Type B pancreatic cell (in vitro differentiated cells): ENCODE measurements around the gene API5. TPM values are rescaled to one million over a fixed set of nuclear protein-coding genes. Genes with fewer than 3 reads are reported as not detected.

Source experiments
- DNase-seq: peaks from one replicate; pipeline ENCODE4 v3.0.0; 2021; ENCODE audit warnings: mixed read lengths; ENCODE audit not compliant: unreplicated experiment; ENCODE audit errors: extremely low spot score
- H3K27ac Mint-ChIP-seq: 2 replicates; pipeline ENCODE4 v1.8.0; 2021; ENCODE audit warnings: mild to moderate bottlenecking, mixed read lengths
- H3K27me3 Mint-ChIP-seq: 2 replicates; pipeline ENCODE4 v1.8.0; 2021; ENCODE audit warnings: mixed read lengths
- H3K36me3 Mint-ChIP-seq: 2 replicates; pipeline ENCODE4 v1.8.0; 2021; ENCODE audit warnings: mixed read lengths
- H3K4me1 Mint-ChIP-seq: one replicate; pipeline ENCODE4 v1.8.0; 2021; ENCODE audit warnings: mixed read lengths; ENCODE audit not compliant: unreplicated experiment
- H3K4me3 Mint-ChIP-seq: 2 replicates; pipeline ENCODE4 v1.8.0; 2021; ENCODE audit warnings: mild to moderate bottlenecking, mixed read lengths
- H3K9me3 Mint-ChIP-seq: 2 replicates; pipeline ENCODE4 v1.8.0; 2021; ENCODE audit warnings: mixed read lengths
- CTCF ChIP-seq: fragments of 200-600 bp; sonication (generic); conservative IDR thresholded peaks from 2 replicates; pipeline ENCODE4 v1.5.0; 2021; ENCODE audit warnings: antibody characterized with exemption, mild to moderate bottlenecking
- total RNA-seq: library from RNA; stranded (reverse); gene quantifications from 2 replicates; pipeline ENCODE4 v1.2.1, GENCODE V29; 2021; ENCODE audit warnings: low replicate concordance

API5 gene
- total RNA-seq, 1 donor from 2014 or later, result 106 TPM

DNA sequence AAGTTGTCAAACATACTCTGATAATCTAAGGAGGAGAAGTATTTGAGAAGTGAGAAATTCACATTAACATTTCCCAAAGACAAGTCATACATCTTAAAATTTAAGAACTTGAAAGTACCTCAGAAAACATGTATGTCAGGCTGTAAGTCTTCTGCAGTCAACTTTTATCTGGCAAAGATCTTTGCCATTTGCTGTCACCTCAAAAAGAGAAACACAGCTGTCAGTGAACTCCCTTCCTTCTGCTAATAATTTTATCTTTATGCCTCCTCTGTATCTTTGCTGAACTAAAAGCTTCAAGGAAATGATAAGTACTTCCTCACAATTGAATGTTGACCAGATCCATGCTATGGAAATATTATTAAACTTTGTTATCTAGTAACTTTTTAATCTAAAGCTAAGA, 65.6 kb downstream of the API5 start:
- H3K4me1 Mint-ChIP-seq, result peaks cover 11% of the 10 kb centered on the region
- DNase-seq, result no peak
- no peak overlapping the region for H3K4me3 Mint-ChIP-seq
- no peaks in the 10 kb centered on the region for H3K9me3 Mint-ChIP-seq
- TF ChIP-seq CTCF, result no peak
- no peaks in the 10 kb centered on the region for H3K27me3 Mint-ChIP-seq
- H3K27ac Mint-ChIP-seq, result no peak overlapping the region
- H3K36me3 Mint-ChIP-seq, result peaks cover 15% of the 10 kb centered on the region

DNA sequence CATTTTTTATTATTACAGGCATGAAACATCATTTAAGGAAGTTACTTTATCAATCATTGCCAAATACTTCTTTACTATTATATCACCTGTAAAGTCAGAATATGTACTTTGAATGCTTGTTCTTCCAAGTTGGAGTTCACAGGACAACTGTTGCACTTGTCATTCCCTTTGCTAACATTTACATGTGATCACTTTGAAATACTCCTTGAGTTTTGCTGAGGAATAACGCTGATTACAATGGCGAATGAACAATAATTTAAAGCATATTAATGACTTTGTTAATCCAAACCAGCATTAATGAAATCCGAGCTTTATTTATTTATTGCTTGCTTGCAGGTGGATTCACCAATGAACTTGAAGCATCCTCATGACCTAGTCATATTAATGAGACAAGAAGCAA, 67.1 kb downstream of the API5 start:
- Mint-ChIP-seq H3K9me3 (no peaks in the 10 kb centered on the region), H3K4me1 (peaks cover 11% of the 10 kb centered on the region), H3K27me3 (no peaks in the 10 kb centered on the region), H3K4me3 (no peak overlapping the region), H3K36me3 (peaks cover 12% of the 10 kb centered on the region), H3K27ac (no peak overlapping the region)
- DNase-seq, result no peak
- no peak for TF ChIP-seq CTCF

GRCh38 chr11:43381802-43382201, 70.0 kb downstream of the API5 start:
- Mint-ChIP-seq H3K36me3 (peaks cover 12% of the 10 kb centered on the region), H3K4me1 (peaks cover 5% of the 10 kb centered on the region), H3K27me3 (no peaks in the 10 kb centered on the region), H3K4me3 (no peak overlapping the region), H3K27ac (no peak overlapping the region), H3K9me3 (no peaks in the 10 kb centered on the region)
- no peak for DNase-seq
- no peak for TF ChIP-seq CTCF

GRCh38 chr11:43382614-43383013, 70.8 kb downstream of the API5 start:
- TF ChIP-seq CTCF, result no peak
- Mint-ChIP-seq H3K4me3 (no peak overlapping the region), H3K4me1 (peaks cover under 1% of the 10 kb centered on the region), H3K27ac (no peak overlapping the region), H3K27me3 (no peaks in the 10 kb centered on the region), H3K9me3 (no peaks in the 10 kb centered on the region), H3K36me3 (peaks cover 13% of the 10 kb centered on the region)
- no peak for DNase-seq

GRCh38 chr11:43384393-43384792, 72.6 kb downstream of the API5 start:
- TF ChIP-seq CTCF, result no peak
- H3K36me3 Mint-ChIP-seq, result peaks cover 21% of the 10 kb centered on the region
- DNase-seq, result no peak
- no peaks in the 10 kb centered on the region for H3K27me3 Mint-ChIP-seq
- no peaks in the 10 kb centered on the region for H3K9me3 Mint-ChIP-seq
- H3K4me3 Mint-ChIP-seq, result no peak overlapping the region
- no peak overlapping the region for H3K27ac Mint-ChIP-seq
- H3K4me1 Mint-ChIP-seq, result no peaks in the 10 kb centered on the region

DNA sequence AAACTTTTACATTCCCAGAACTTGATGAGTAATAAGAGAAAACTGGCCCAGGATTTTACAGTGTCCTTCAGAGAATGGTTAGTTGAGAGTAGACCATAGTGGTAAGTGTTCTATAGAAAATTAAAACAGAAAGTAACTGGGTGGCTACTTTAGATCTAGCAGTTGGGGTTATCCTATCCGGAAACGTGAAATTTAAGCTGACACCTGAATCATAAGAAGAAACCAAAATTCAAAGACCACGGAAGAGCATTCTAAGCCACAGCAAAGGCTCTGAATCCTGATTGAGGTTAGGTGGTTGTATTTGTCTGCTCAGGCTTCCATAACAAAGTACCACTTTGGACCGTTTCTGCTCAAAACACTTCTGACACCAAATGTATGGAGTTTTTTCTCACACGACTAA, 80.9 kb downstream of the API5 start:
- peaks cover 37% of the 10 kb centered on the region for H3K36me3 Mint-ChIP-seq
- H3K4me1 Mint-ChIP-seq, result no peaks in the 10 kb centered on the region
- TF ChIP-seq CTCF, result no peak
- H3K27ac Mint-ChIP-seq, result no peak overlapping the region
- H3K4me3 Mint-ChIP-seq, result no peak overlapping the region
- DNase-seq, result no peak
- no peaks in the 10 kb centered on the region for H3K27me3 Mint-ChIP-seq
- H3K9me3 Mint-ChIP-seq, result no peaks in the 10 kb centered on the region
